AG09309 (cell line): ENCODE results near the gene CSNK1E.

Experiments used
- DNase-seq: peaks from one replicate; pipeline ENCODE4 v3.0.0-alpha.2; 2010; ENCODE audit warnings: low read depth
- H3K4me3 ChIP-seq: 2 replicates; pipeline ENCODE4 v1.5.1; 2011; ENCODE audit warnings: mild to moderate bottlenecking, low read depth, low read length, moderate library complexity; ENCODE audit not compliant: control insufficient read depth
- TF ChIP-seq, protein P1 (sequence below): IDR thresholded peaks from 2 replicates; pipeline ENCODE4 v1.5.1; 2011; ENCODE audit warnings: mild to moderate bottlenecking, low read depth, low read length, inconsistent platforms; ENCODE audit not compliant: insufficient read depth, control insufficient read depth; ENCODE audit errors: missing control alignments

CSNK1E gene

DNA sequence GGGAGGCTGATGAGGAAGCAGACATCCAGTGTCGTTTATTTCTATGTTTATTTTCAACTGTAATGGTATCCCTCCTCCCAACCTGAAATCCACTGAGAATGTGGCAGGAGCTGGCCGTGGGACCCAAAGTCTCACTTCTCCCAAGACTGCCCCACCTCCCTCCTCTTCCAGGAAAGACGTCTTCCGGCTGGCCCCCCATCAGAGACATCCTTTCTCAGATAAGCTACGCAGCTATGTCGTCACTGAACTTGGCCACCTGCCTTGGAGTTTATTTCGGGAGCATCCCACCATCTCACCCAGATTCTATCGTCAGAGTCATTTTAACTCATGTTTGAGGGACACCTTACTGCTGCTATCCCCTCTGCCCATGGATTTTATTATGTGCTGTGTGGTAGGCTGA is 58.3 kb downstream of the CSNK1E start:
- TF ChIP-seq, protein P1, sequence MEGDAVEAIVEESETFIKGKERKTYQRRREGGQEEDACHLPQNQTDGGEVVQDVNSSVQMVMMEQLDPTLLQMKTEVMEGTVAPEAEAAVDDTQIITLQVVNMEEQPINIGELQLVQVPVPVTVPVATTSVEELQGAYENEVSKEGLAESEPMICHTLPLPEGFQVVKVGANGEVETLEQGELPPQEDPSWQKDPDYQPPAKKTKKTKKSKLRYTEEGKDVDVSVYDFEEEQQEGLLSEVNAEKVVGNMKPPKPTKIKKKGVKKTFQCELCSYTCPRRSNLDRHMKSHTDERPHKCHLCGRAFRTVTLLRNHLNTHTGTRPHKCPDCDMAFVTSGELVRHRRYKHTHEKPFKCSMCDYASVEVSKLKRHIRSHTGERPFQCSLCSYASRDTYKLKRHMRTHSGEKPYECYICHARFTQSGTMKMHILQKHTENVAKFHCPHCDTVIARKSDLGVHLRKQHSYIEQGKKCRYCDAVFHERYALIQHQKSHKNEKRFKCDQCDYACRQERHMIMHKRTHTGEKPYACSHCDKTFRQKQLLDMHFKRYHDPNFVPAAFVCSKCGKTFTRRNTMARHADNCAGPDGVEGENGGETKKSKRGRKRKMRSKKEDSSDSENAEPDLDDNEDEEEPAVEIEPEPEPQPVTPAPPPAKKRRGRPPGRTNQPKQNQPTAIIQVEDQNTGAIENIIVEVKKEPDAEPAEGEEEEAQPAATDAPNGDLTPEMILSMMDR = no peak
- DNase-seq = no peak

DNA sequence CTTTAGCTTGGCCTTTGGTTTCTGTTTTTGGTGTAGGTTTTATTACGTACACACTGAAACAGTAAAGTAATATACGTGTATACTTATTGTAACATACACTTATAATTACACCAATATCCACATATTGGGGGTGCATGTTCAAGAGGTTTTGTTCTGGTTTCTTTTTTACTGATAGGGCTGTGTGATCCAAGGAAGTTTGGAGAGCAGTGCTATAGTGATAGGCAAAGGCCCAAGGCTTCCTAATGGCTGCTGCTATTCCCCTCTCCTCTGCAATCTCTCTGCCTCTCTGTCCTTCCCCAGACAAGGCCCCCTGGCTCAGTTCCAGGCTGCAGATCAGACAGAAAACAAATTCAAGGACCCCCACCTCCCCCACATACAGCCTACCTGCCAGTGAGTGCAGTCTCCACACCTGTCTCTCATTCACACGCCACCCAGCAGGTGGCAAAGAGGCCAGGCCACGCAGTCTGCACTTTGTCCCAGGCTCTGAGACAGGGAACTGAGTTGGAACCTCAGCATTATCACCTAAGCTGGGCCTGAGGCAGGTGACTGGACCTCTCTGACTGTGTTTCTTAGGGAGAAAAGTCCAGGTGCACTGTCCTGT is 59.5 kb downstream of the CSNK1E start:
- TF ChIP-seq, protein P1 = no peak
- no peak overlapping the region; the same call in 1 of the 2 replicates for H3K4me3 ChIP-seq
- no peak for DNase-seq

More for the DNA sequence above, 58.3 kb downstream of the CSNK1E start:
- no peak overlapping the region for H3K4me3 ChIP-seq

DNA sequence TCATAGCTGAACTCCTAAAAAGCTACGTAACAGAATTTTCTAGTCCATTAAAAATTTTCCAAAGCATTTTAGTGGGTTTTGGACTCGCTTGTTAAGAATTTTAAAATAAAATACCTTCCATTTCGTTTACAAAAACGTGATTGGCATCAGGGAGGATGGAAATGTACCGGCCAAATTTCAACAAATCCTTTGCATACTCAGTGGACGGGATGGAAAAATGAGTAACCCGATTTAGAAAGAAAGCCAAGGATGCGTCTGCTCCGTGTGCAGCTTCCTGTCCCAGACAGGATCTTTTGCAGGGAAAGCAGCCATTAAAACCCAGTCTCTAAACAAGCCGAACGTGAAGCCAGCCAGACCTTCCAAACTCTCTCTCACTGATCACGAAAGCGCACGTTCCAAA is 60.1 kb downstream of the CSNK1E start:
- DNase-seq = peak; percentile 47
- H3K4me3 ChIP-seq = peak overlapping the region; percentile 2; the same call in 1 of the 2 replicates
- TF ChIP-seq, protein P1 = no peak

DNA sequence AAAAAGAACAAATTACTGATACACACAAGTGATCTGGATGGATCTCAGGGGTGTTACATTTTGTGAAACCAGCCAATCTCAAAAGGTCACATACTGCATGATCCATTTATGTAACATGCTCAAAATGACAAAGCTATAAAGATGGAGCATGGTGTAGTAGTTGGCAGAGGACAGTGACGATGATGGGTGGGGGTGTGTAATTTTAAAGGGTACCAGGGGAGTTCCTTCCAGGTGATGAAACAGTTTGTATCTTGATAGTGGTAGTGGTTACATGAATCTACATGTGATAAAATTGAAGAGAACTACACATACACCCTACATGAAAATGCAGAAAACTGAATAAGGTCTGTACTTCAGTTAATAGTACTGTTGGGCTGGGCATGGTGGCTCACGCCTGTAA is 61.5 kb downstream of the CSNK1E start:
- DNase-seq = no peak
- TF ChIP-seq, protein P1 = no peak

DNA sequence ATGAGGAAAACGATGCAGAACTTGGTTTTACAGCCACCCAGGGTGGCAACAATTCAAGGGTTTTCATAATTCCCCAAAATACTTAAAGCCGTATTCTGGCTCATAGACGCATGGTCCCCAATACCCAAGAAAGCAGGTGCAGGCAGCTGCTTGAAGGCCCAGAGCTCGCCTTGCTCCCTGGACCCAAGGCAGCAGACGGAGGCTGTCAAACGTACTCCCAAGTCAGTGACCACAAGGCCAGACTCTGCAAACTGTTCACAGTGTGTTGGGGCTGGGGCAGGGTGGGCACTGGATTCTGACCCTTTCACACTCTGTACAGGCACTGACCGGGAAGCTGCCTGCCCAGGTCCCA is 65.9 kb downstream of the CSNK1E start:
- TF ChIP-seq, protein P1 = no peak
- H3K4me3 ChIP-seq = no peak overlapping the region
- DNase-seq = no peak

More for the DNA sequence above, 61.5 kb downstream of the CSNK1E start:
- H3K4me3 ChIP-seq = no peak overlapping the region

DNA sequence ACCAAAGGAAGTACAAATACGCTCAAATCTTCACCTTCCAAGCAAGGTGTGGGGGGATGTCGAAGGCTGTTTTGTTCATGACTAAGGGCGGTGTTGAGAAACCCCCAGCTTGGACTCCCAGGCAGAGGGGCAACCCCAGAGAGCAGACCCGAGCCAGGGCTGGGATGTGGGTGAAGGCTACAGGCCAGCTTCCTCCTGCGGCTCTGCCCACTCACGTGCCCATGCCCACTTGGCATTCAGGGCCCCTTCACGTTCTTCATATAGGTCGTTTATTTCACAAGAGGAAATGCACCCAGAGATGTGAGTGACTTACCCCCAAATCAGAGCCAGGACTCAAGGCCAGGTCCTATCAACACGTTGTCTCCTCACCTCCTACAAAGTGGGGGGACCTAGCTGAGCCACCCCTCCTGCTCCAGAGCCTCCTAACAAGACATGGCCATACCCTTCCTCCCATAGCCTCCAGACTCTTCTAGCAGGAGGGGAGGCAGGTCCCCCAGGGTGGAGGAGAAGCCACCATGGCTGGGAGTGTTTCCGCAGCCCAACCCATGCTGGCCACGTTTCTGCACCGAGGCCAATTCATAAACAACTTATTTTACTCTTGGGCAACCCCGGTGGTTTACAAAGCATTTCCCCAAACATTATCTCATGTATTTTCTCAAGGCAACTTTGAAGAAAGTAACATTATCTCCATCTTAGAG is 66.4 kb downstream of the CSNK1E start:
- TF ChIP-seq, protein P1 = no peak
- no peak for DNase-seq
- H3K4me3 ChIP-seq = no peak overlapping the region
